Measurements from ENCODE around the gene NSD1.
"Not testable (repeated sequence)": the region's sequence is repeated elsewhere in the genome, so short reads cannot be mapped to it uniquely, and the experiment has no call there.

Gene NSD1

DNA sequence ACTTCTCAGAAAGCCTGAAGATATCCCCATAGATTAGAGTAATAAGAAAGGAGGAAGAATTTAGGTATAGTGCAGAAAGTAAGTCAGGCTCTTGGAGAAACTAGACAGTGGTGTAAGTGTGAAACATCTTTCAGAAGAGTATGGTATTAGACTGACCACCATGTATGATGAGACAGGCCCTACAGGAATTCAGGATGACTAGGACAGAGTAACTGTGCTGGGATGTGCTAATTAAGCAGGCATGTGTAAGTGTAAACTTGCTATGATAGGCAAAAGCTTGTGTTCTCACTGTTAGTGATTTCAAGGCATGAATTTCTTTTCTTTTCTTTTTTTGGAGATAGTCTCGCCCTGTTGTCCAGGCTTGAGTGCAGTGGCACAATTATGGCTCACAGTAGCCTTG, 99.2 kb downstream of the NSD1 start:
- ATAC-seq (ENCODE audit: low read depth) (no peak), DNase-seq (ENCODE audit: low spot score in 2 of 2) (no peak)
- Mint-ChIP-seq H3K36me3 (peaks cover 19% of the 10 kb centered on the region), H3K4me1 (peaks cover 19% of the 10 kb centered on the region), H3K4me3 (no peak overlapping the region), H3K9me3 (no peaks in the 10 kb centered on the region), H3K27ac (no peak overlapping the region), H3K27me3 (no peaks in the 10 kb centered on the region)

DNA sequence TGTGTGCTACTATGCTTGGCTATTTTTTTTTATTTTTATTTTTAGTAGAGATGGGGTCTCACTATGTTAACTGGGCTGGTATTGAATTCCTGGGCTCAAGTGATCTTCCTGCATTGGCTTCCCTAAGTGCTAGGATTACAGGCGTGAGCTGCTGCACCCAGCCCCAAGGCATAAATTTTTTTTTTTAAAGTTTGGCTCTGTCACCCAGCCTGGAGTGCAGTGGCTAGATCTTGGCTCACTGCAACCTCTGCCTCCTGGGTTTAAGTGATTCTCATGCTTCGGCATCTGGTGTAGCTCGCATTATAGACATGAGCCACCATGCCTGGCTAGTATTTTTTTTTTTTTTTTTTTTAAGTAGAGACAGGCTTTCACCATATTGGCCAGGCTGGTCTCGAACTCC, 99.6 kb downstream of the NSD1 start:
- Mint-ChIP-seq H3K4me1 (peaks cover 19% of the 10 kb centered on the region), H3K27ac (no peak overlapping the region), H3K36me3 (peaks cover 20% of the 10 kb centered on the region), H3K9me3 (no peaks in the 10 kb centered on the region), H3K27me3 (no peaks in the 10 kb centered on the region), H3K4me3 (no peak overlapping the region)
- no peak for DNase-seq (ENCODE audit: low spot score in 2 of 2)
- ATAC-seq (ENCODE audit: low read depth) = no peak

DNA sequence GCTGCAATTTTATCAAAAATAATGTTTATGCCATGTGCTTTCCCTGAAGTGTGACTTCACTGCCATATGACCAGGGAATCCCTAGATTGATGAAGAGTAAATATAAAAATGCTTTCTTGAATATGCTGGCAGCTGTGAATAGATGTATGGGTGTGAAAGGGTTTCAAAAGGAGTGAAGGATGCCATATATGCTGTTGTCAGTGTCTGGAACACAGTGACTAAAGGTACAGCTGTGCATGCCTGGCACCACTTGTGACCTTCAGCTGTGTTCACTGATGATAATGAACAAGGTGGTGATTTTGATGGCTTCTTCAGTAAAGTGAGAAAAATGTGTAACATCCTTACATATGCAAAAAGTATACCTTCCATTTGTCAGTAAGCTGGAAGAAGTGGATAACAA, 100.2 kb downstream of the NSD1 start:
- H3K27ac Mint-ChIP-seq = peak overlapping the region; percentile 83
- H3K36me3 Mint-ChIP-seq = peaks cover 20% of the 10 kb centered on the region
- DNase-seq (ENCODE audit: low spot score in 2 of 2) = no peak

DNA sequence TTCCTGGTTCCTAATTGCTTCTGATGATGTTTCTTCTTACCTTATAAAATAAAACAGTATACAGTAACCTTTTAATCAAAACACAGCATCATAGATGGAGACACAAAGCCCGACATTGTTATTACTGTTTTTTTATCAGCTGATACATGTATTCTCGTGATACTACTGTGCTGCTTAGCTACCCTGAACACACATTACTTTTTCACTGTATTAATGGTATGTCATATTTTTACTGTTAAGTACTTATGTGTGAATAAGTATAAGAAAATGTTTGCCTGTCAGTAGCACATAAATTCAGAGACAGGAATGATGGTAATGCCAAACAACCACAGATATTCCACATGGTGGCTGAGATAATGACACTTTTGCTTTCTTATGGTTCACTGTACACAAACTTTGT, 101.3 kb downstream of the NSD1 start:
- Mint-ChIP-seq H3K4me1 (peaks cover 15% of the 10 kb centered on the region), H3K27ac (no peak overlapping the region), H3K4me3 (no peak overlapping the region), H3K36me3 (peaks cover 17% of the 10 kb centered on the region), H3K9me3 (no peaks in the 10 kb centered on the region), H3K27me3 (no peaks in the 10 kb centered on the region)
- ATAC-seq (ENCODE audit: low read depth) (no peak), DNase-seq (ENCODE audit: low spot score in 2 of 2) (no peak)

More for the DNA sequence above, 100.2 kb downstream of the NSD1 start:
- peaks cover 19% of the 10 kb centered on the region for H3K4me1 Mint-ChIP-seq
- H3K9me3 Mint-ChIP-seq = no peaks in the 10 kb centered on the region
- H3K4me3 Mint-ChIP-seq = no peak overlapping the region
- no peak for ATAC-seq (ENCODE audit: low read depth)
- no peaks in the 10 kb centered on the region for H3K27me3 Mint-ChIP-seq

DNA sequence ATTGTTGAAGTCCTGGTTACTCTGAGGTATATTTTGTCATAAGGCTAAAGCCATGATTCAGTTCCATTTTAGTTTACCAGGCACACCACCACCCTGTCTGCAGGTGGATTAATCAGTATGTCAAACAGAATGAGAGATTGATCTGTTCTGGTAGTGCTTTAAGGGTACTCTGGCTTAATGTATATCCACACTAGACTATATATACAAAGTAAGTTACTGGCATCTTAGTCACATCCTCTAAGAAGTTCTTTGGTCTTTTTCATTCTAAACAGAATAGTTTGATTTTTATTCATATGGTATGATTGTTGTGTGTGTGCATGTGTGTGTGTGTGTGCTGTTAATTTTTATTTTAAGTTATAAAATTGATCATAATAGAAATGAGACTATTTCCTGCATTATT, 108.2 kb downstream of the NSD1 start:
- Mint-ChIP-seq H3K27ac (no peak overlapping the region), H3K4me3 (no peak overlapping the region), H3K36me3 (peaks cover 18% of the 10 kb centered on the region), H3K4me1 (no peaks in the 10 kb centered on the region), H3K27me3 (no peaks in the 10 kb centered on the region), H3K9me3 (no peaks in the 10 kb centered on the region)
- ATAC-seq (ENCODE audit: low read depth) (no peak), DNase-seq (ENCODE audit: low spot score in 2 of 2) (no peak)

DNA sequence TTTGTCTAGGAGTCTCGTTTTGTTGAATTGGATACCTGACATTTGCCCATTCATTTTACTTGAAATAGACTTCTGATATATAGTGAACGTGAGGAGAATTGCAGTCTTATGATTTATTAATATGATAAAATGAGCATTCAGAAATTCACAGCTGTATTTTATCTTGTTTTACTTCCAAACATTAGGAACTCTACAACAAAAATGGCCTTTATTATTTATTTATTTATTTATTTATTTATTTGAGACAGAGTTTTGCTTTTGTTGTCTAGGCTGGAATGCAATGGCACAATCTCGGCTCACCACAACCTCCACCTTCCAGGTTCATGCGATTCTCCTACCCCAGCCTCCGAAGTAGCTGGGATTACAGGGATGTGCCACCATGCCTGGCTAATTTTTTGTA, 108.7 kb downstream of the NSD1 start:
- no peak overlapping the region for H3K4me3 Mint-ChIP-seq
- ATAC-seq (ENCODE audit: low read depth) (no peak), DNase-seq (ENCODE audit: low spot score in 2 of 2) (no peak)
- no peaks in the 10 kb centered on the region for H3K27me3 Mint-ChIP-seq
- H3K27ac Mint-ChIP-seq = no peak overlapping the region
- H3K9me3 Mint-ChIP-seq = no peaks in the 10 kb centered on the region
- no peaks in the 10 kb centered on the region for H3K4me1 Mint-ChIP-seq
- H3K36me3 Mint-ChIP-seq = peaks cover 23% of the 10 kb centered on the region

DNA sequence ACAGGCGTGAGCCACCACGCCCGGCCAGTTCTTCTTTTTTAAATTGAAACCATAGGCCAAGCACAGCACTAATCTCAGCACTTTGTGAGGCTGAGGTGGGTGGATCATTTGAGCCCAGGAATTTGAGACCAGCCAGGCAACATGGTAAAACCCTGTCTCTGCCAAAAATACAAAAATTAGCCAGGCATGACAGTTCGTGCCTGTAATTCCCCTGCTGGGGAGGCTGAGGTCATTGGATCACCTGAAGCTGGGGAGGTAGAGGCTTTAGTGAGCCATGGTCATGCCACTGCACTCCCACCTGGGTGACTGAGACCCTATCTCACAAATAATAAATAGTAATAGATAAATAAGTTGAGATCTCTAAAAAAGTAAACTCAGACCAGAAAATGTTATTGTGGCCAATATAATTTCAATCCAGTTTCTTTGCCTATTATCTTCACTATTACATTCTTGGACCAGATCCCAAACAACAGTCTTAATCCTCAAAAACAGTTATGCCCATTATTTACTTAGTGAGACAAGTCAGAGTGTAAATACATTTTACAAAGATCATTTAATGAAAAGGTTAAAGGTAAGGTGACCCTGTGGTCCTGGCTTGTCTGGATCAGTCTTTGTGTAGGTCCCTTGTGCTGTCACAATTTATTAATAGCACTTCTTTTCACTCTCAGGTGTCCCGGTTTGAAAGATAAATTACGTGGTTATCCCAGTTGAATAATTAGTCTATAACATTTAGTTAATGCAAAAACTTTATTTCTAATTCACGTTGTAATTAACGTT, 116.4 kb downstream of the NSD1 start:
- DNase-seq (ENCODE audit: low spot score in 2 of 2) = no peak
- Mint-ChIP-seq H3K27ac (no peak overlapping the region), H3K4me3 (no peak overlapping the region), H3K27me3 (no peaks in the 10 kb centered on the region), H3K36me3 (peaks cover 29% of the 10 kb centered on the region), H3K4me1 (no peaks in the 10 kb centered on the region), H3K9me3 (no peaks in the 10 kb centered on the region)
- no peak for ATAC-seq (ENCODE audit: low read depth)

DNA sequence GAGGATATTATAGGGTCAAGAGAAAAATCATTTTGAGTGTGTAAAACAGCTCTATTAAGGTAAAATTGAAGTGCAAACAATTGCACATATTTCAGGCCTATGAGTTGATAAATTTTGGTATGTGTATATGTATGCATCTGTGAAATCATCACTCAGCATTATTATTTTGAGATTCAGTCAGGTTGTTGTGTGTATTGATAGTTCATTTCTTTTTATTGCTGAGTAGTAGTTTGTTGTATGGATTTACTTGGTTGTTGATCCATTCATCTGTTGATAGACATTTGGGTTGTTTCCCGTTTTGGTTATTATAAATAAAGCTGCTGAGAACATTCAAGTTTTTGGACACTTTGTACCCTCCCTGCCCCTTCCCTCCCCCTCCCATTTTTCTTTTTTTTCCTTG, 119.7 kb downstream of the NSD1 start:
- no peak overlapping the region for H3K4me3 Mint-ChIP-seq
- no peak overlapping the region for H3K27ac Mint-ChIP-seq
- ATAC-seq (ENCODE audit: low read depth) = no peak
- H3K4me1 Mint-ChIP-seq = no peaks in the 10 kb centered on the region
- H3K27me3 Mint-ChIP-seq = no peaks in the 10 kb centered on the region
- DNase-seq (ENCODE audit: low spot score in 2 of 2) = no peak
- no peaks in the 10 kb centered on the region for H3K9me3 Mint-ChIP-seq
- peaks cover 19% of the 10 kb centered on the region for H3K36me3 Mint-ChIP-seq

DNA sequence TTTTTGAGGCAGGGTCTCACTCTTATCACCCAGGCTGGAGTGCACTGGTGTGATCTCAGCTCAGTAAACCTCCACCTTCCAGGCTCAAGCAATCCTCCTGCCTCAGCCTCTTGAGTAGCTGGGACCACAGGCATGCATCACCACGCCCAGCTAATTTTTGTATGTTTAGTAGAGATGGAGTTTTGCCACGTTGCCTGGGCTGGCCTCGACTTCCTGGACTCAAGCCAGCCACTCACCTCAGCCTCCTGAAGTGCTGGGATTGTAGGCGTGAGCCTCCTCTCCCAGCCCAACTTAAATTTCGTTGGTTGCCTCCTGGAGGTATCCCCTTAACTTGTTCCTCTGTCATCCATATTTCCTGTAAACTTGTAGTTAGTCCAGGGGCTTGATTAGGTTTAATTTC, 122.7 kb downstream of the NSD1 start:
- peaks cover 23% of the 10 kb centered on the region for H3K36me3 Mint-ChIP-seq

DNA sequence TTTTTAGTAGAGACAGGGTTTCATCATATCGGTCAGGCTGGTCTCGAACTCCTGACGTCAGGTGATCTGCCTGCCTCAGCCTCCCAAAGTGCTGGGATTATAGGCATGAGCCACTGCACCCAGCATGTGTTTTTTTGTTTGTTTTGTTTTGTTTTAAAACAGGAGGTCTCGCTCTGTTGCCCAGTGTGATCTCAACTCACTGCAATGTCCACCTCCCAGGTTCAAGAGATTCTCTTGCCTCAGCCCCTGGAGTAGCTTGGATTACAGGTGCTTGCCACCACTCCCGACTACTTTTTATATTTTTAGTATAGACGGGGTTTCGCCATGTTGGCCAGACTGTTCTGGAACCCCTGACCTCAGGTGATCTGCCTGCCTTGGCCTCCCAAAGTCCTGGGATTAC, 125.1 kb downstream of the NSD1 start:
- not testable (repeated sequence) for H3K9me3 Mint-ChIP-seq; H3K27ac Mint-ChIP-seq; H3K4me1 Mint-ChIP-seq; ATAC-seq (ENCODE audit: low read depth); H3K4me3 Mint-ChIP-seq; H3K27me3 Mint-ChIP-seq; DNase-seq (ENCODE audit: low spot score in 2 of 2)
- peaks cover 17% of the 10 kb centered on the region for H3K36me3 Mint-ChIP-seq

More for the DNA sequence above, 122.7 kb downstream of the NSD1 start:
- DNase-seq (ENCODE audit: low spot score in 2 of 2) = no peak
- H3K27ac Mint-ChIP-seq = peak overlapping the region; percentile 63
- H3K27me3 Mint-ChIP-seq = no peaks in the 10 kb centered on the region
- H3K4me1 Mint-ChIP-seq = no peaks in the 10 kb centered on the region
- no peak for ATAC-seq (ENCODE audit: low read depth)
- H3K4me3 Mint-ChIP-seq = no peak overlapping the region
- H3K9me3 Mint-ChIP-seq = no peaks in the 10 kb centered on the region

DNA sequence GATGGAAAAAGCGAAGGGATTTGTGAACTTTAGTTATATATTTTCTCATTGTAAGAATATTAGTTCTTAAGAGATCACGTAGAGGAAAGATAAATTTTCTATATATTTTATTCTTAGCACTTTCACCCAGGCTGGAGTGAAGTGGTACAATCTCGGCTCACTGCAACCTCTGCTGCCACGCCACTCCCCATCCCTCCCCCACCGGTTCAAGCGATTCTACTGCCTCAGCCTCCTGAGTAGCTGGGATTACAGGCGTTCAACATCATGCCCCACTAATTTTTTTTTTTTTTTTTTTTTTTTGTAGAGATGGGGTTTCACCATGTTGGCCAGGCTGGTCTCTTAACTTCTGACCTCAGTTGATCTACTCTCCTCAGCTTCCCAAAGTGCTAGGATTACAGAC, 127.4 kb downstream of the NSD1 start:
- ATAC-seq (ENCODE audit: low read depth) (no peak), DNase-seq (ENCODE audit: low spot score in 2 of 2) (no peak)
- Mint-ChIP-seq H3K9me3 (no peaks in the 10 kb centered on the region), H3K27me3 (no peaks in the 10 kb centered on the region), H3K27ac (no peak overlapping the region), H3K36me3 (peaks cover 21% of the 10 kb centered on the region), H3K4me3 (no peak overlapping the region), H3K4me1 (no peaks in the 10 kb centered on the region)

DNA sequence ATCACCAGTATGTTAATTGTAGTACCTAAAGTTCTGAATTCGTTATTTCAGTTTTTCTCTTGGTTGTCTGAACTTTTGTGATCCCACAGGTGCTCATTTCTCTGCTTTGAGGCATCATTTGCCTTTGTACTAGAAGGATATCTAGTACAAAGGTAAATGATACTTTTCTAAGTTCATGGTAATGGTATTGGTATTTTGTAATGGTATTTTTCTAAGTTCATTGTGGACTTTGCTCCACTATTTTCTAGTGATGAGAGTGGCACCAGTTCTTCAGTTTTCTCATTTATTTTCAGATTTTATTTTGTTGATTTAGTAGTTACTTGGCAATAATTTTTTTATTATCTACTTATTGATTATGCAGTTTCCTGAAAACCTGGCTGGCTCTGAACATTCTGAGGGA, 127.9 kb downstream of the NSD1 start:
- DNase-seq (ENCODE audit: low spot score in 2 of 2) (no peak), ATAC-seq (ENCODE audit: low read depth) (no peak)
- Mint-ChIP-seq H3K4me3 (no peak overlapping the region), H3K27me3 (no peaks in the 10 kb centered on the region), H3K9me3 (no peaks in the 10 kb centered on the region), H3K27ac (no peak overlapping the region), H3K4me1 (no peaks in the 10 kb centered on the region), H3K36me3 (peaks cover 25% of the 10 kb centered on the region)

DNA sequence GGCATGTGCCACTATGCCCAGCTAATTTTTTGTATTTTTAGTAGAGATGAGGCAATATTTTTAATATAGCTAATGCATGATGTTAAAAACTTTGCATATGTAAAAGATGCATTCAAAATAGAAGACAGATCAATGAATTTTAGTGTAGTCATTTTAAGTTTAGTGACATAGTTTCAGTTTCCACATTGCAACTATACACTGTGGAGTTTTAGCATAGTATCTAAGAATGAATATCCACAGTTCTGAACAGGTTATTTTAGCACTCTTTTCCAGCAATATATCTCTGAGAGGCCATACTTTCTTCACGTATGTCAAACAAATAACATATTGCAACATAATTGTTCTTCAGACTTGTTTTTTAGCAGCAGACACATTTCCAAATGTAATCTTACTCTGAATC, 130.6 kb downstream of the NSD1 start:
- Mint-ChIP-seq H3K4me1 (no peaks in the 10 kb centered on the region), H3K4me3 (no peak overlapping the region), H3K9me3 (no peaks in the 10 kb centered on the region), H3K27ac (no peak overlapping the region), H3K27me3 (no peaks in the 10 kb centered on the region), H3K36me3 (peaks cover 24% of the 10 kb centered on the region)
- ATAC-seq (ENCODE audit: low read depth) (no peak), DNase-seq (ENCODE audit: low spot score in 2 of 2) (no peak)

DNA sequence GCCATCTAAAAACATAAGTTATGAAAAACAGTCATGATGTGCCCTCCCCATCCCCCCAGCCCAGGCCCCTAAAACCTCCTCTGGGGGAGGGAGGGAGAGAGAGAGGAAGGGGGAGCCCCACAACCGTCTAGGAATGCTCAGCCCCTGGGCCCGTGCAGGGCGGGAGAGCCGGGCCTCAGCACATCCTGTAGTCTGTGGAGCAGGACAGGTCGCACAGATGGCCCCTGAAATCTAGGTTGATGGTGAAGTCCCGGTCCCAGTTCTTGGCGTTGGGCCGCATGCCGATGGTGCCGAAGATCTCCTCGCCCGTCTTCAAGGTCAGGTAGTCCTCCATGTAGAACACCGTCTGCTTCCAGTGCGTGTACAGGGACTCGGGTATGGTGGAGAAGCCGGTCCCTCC, 131.8 kb downstream of the NSD1 start:
- DNase-seq (ENCODE audit: low spot score in 2 of 2) (no peak), ATAC-seq (ENCODE audit: low read depth) (no peak)
- Mint-ChIP-seq H3K9me3 (no peaks in the 10 kb centered on the region), H3K4me1 (no peaks in the 10 kb centered on the region), H3K27me3 (no peaks in the 10 kb centered on the region), H3K27ac (no peak overlapping the region), H3K36me3 (peaks cover 20% of the 10 kb centered on the region), H3K4me3 (no peak overlapping the region)

DNA sequence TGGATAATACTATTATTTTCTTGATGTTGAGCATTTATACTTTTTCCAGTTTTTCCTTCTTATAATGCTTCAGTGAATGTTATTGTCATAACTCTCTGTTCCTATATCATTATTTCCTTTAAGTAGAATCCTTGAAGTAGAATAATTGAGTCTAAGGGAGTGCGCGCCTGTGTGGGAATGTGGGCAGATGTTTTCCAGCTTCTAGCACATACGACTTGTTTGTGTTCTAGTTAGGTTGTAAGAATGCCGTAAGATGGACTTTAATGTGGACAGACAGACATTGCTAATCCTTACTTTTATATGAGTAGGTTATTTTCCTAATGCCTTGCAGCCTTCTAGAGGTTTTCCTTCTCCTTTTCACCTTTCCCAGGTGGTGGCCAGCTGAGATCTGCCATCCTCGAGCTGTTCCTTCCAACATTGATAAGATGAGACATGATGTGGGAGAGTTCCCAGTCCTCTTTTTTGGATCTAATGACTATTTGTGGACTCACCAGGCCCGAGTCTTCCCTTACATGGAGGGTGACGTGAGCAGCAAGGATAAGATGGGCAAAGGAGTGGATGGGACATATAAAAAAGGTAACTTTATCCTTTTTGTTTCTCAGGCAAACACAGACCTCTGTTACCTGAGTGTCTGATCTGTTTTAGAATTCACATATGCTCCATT, 135.8 kb downstream of the NSD1 start:
- Mint-ChIP-seq H3K9me3 (no peaks in the 10 kb centered on the region), H3K4me3 (no peak overlapping the region), H3K27me3 (no peaks in the 10 kb centered on the region), H3K27ac (no peak overlapping the region), H3K36me3 (peaks cover 31% of the 10 kb centered on the region), H3K4me1 (no peaks in the 10 kb centered on the region)
- DNase-seq (ENCODE audit: low spot score in 2 of 2) (no peak), ATAC-seq (ENCODE audit: low read depth) (no peak)

Measured in memory B cell (primary cell).